A549 treated with AZD9567 at 1 μM for 4 hours (cell line): ENCODE measurements around the gene KLRG1. TPM values are rescaled to one million over a fixed set of nuclear protein-coding genes. Genes with fewer than 3 reads are reported as not detected.

Source experiments
- total RNA-seq: library from RNA; stranded (reverse); fragments of 200-300 nt; extraction: Qiagen RNA extraction; gene quantifications from 5 replicates; pipeline ENCODE4 v1.2.3, GENCODE V29; 2022; ENCODE audit not compliant: insufficient read depth

The KLRG1 gene
- 1.4 to 1.7 TPM (median 1.5 TPM) in 4 of 5 replicates, not detected in the other for total RNA-seq

DNA sequence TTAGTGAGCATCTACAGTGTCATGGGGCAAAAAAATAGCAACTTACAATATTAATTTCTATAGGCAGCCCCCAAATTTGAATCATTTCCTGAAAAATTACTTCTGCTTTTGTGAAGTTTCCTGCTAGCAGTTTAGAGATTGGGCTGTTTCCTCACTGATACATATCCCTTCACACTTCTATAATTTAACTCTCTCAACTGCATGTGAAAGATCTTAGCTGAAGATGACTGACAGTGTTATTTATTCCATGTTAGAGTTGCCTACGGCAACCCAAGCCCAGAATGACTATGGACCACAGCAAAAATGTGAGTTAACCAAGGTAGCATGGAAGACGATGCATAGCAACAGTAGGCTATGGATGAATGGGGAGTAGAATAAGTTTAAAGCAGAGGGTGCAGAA, at the start of gene KLRG1:
Gene KLRG1 (plus strand): TSS at position 134 of the 400 bp plus-strand sequence. CDS start 90 bp downstream, at position 224.

DNA sequence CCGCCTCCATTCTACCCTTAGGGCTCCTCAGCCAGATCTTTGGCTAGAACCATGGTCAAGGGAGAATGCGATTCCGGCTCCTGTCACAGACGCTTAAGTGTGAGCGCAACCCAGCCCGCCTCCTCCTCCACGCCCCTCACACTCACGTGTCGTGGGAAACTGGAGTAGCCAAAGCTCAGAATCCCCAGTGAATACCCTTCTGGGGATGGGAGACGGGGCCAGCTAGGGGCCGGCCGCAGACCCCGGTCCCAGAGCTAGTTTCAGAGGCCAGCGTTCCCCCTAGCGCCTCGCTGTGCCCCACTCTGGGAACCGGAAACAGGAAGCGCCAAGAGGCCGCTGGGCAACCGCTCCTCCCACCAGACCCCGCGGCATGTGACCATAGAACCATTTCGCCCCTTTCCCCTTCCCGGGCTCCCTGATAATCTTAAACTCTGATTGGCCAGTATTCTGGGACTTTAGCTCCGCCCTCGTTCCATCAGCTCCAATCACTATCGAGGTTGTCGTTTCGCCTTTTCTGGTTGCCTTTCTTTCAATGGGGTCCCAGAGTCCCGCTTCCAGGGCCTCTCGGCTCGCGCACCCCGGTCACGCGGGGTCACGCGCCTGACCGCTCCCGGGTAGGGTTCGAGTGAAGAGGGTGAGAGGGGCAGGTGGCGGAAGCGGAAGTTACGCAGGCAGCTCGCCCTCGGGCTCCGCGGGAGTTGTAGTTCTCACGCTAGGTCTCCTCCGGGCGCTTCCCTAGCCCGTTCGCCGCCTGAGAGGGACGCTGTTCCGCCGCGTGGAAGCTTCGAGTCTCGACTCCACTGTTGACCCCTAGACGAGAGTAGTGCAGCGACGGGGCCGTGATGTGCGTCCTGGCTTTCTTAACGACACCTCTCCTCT, 39.8 kb upstream of the KLRG1 start, which contains the start of gene M6PR:
Gene M6PR (minus strand): TSS at position 304 of the 879 bp plus-strand sequence. CDS start 3,241 bp downstream, outside the sequence.

Other genes starting within 250 kb of the KLRG1 start
- gene A2ML1, start 166.9 kb upstream of the KLRG1 start, total RNA-seq, result not detected in 5 replicates
- 7.3 to 20.6 TPM (median 8.8 TPM) in 5 replicates for gene PHC1, start 75.0 kb upstream of the KLRG1 start, total RNA-seq
- 150 to 203 TPM (median 155 TPM) in 5 replicates for gene M6PR, start 39.9 kb upstream of the KLRG1 start, total RNA-seq
- gene A2M, start 126.4 kb downstream of the KLRG1 start, total RNA-seq, result 0.09 to 4.3 TPM (median 0.14 TPM) in 4 of 5 replicates, not detected in the other
- gene PZP, start 218.8 kb downstream of the KLRG1 start, total RNA-seq, result not detected in 5 replicates